Activated CD8-positive, alpha-beta memory T cell treated with anti-CD3 and anti-CD28 coated beads for 4 hours (primary cell): ENCODE data around the gene PFAS.

Source experiments
- DNase-seq, 2 donors: peaks; one replicate each; pipeline ENCODE4 v3.0.0-alpha.2; 2020; ENCODE audit warnings: low read depth in 2 of 2

The PFAS gene

GRCh38 chr17:8310601-8311123, 61.6 kb downstream of the PFAS start:
- DNase-seq = no peak

- no peak for DNase-seq
Measured at GRCh38 chr17:8311131-8311790, 62.2 kb downstream of the PFAS start.

GRCh38 chr17:8312251-8312650, 63.2 kb downstream of the PFAS start:
- no peak for DNase-seq

GRCh38 chr17:8312726-8313600, 63.9 kb downstream of the PFAS start:
- no peak for DNase-seq

- no peak for DNase-seq
Measured at GRCh38 chr17:8314797-8315763, 66.0 kb downstream of the PFAS start.

GRCh38 chr17:8315764-8316217, 66.7 kb downstream of the PFAS start:
- no peak for DNase-seq

- no peak for DNase-seq
Measured at GRCh38 chr17:8318010-8318935, 69.2 kb downstream of the PFAS start.
